ENCODE data around the gene GRAMD2B. TPM values are rescaled to one million over a fixed set of nuclear protein-coding genes. Genes with fewer than 3 reads are reported as not detected.
"Not testable (repeated sequence)": the region's sequence is repeated elsewhere in the genome, so short reads cannot be mapped to it uniquely, and the experiment has no call there.

The GRAMD2B gene
- total RNA-seq, 1 donor: 6.9 TPM

DNA sequence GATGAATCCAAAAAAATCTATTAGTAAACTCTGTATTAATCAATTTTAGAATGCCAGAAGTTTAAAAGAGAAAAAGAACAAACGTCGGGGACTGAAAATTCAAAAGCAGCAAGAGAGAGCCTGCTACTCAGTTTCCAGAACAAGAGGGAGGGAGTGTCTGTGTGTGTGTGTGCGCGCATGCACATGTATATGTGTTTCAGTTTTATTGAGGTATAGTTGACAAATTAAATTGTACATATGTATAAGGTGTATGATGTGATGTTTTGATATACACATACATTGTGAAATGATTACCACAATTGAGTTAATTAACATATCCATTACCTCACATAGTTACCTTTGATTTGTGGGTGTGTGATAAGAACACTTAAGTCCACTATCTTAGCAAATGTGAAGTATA, 27.6 kb upstream of the GRAMD2B start:
- Histone ChIP-seq H3K9me3 (ENCODE audit: low read depth, low read length) (peaks cover 3% of the 10 kb centered on the region), H3K4me1 (ENCODE audit: insufficient read depth, low read length) (no peaks in the 10 kb centered on the region), H3K27me3 (ENCODE audit: insufficient read depth, low read length) (no peaks in the 10 kb centered on the region), H3K4me3 (ENCODE audit: low read length) (no peak overlapping the region)

DNA sequence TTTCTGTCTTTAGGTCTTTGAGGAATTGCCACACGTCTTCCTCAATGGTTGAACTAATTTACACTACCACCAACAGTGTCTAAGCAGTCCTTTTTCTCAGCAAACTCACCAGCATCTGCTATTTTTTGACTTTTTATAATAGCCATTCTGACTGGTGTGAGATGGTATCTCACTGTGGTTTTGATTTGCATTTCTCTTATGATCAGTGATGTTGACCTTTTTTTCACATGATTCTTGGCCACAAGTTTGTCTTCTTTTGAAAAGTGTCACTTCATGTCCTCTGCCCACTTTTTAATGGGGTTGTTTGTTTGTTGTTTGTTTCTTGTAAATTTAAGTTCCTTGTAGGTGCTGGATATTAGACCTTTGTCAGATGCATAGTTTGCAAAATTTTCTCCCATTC, 26.5 kb upstream of the GRAMD2B start:
- peaks cover 14% of the 10 kb centered on the region for H3K9me3 ChIP-seq (ENCODE audit: low read depth, low read length)
- H3K27me3 ChIP-seq (ENCODE audit: insufficient read depth, low read length); H3K4me1 ChIP-seq (ENCODE audit: insufficient read depth, low read length); H3K4me3 ChIP-seq (ENCODE audit: low read length): not testable (repeated sequence)

DNA sequence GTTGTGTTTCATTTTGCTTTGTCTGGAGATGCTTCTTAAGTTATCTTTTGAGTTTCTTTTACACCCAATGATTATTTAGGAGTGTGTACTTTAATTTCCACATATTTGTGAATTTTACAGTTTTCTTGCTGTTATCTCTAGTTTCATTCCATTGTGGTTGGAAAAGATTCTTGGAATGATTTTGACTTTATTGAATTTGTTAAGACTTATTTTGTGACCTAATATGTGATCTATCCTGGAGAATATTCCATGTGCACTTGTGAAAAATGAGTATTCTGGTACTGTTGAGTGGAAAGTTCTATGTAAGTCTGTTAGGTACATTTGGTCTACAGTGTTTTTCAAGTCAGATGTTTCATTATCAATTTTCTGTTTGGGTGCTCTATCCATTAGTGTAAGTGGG, 24.4 kb upstream of the GRAMD2B start:
- Histone ChIP-seq H3K4me1 (ENCODE audit: insufficient read depth, low read length) (no peaks in the 10 kb centered on the region), H3K27me3 (ENCODE audit: insufficient read depth, low read length) (no peaks in the 10 kb centered on the region), H3K9me3 (ENCODE audit: low read depth, low read length) (peaks cover 20% of the 10 kb centered on the region), H3K4me3 (ENCODE audit: low read length) (no peak overlapping the region)

DNA sequence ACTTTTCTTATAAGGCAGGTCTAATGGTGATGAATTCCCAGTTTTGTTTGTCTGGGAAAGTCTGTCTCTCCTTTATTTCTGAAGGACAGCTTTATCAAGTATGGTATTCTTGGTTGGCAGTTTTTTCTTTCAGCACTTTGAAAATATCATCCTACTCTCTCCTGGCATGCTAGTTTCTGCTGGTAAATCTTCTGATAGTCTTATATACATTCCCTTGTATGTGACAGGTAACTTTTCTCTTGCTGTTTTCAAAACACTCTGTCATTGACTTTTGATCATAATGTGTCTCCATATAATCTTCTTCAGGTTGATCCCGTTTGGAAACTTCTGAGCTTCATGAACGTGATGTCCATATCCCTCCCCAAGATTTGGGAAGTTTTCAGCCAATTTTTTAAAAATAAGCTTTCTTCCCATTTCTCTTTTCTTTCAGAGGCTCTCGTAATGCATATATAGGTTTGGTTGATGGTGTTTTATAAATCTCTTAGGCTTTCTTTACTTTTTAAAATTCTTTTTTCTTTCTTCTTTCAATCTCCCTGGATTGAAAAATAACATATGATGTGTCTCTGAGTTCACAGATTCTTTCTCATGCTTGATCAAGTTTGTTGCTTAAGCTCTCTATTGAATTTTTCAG, 22.5 kb upstream of the GRAMD2B start:
- Histone ChIP-seq H3K4me1 (ENCODE audit: insufficient read depth, low read length) (no peaks in the 10 kb centered on the region), H3K27me3 (ENCODE audit: insufficient read depth, low read length) (no peaks in the 10 kb centered on the region), H3K4me3 (ENCODE audit: low read length) (no peak overlapping the region), H3K9me3 (ENCODE audit: low read depth, low read length) (peaks cover 20% of the 10 kb centered on the region)

DNA sequence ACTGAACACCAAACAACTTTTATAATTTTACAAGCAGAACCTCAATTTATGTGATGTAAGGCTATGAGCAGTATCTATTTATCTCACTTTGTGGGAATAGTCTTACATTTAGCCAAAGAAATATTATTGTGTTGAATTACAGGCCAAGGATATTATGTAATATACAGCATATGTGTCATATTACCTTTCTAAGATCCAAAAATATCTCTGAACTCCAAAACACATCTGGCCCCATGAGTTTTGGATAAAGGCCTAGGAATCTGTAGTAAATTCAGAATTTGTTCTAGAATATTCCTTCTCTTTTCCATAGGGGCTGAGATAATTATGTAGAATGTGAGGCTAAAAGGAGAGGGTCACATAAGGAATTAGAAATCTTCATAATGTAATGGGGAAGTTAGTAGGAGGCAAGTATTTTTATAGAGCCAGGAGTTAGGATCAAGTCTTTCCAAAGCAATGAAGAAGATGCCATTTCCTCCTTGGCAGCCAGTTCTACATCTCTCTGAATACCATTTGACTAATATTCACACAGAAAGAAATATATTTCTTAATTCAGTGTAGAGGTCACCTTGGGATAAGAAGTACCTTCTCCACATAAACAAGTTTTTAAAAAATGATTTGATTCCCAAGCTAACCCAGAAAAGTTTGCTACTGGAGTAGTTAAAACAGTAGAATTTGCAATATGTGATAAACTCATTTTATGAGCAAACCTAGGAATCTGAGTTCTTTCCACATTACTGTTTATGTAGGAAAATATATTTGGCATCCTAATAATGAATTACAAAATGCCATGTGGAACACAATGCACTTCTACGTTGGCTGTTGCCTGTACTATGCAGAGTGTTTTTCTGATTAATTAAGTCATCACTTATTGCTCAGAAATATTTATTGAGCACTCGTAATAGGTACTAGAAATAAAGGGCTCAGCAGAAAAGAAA, 20.3 kb upstream of the GRAMD2B start:
- H3K9me3 ChIP-seq (ENCODE audit: low read depth, low read length): peaks cover 20% of the 10 kb centered on the region
- no peak overlapping the region for H3K4me3 ChIP-seq (ENCODE audit: low read length)
- H3K27me3 ChIP-seq (ENCODE audit: insufficient read depth, low read length): no peaks in the 10 kb centered on the region
- H3K4me1 ChIP-seq (ENCODE audit: insufficient read depth, low read length): no peaks in the 10 kb centered on the region

DNA sequence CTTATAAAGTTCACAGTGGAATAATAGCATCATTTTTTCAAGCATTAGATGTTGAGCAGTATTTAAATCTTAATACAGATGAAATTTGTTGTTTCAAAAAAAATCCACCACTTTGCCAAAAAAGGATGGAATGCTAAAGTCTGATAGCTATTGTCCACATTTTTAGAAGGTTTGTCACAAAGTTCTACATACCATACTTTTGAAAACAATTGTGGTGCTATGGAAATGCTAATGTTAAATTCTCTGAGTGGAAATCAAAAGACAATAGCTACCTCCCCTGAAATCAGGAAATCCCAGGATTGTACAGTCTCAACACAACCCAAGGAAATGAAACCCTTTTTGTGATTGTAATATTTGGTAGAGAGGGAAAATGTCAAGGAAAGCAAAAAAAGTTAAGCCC, 19.3 kb upstream of the GRAMD2B start:
- no peak overlapping the region for H3K4me3 ChIP-seq (ENCODE audit: low read length)
- H3K9me3 ChIP-seq (ENCODE audit: low read depth, low read length): peaks cover 20% of the 10 kb centered on the region
- no peaks in the 10 kb centered on the region for H3K27me3 ChIP-seq (ENCODE audit: insufficient read depth, low read length)
- H3K4me1 ChIP-seq (ENCODE audit: insufficient read depth, low read length): no peaks in the 10 kb centered on the region

DNA sequence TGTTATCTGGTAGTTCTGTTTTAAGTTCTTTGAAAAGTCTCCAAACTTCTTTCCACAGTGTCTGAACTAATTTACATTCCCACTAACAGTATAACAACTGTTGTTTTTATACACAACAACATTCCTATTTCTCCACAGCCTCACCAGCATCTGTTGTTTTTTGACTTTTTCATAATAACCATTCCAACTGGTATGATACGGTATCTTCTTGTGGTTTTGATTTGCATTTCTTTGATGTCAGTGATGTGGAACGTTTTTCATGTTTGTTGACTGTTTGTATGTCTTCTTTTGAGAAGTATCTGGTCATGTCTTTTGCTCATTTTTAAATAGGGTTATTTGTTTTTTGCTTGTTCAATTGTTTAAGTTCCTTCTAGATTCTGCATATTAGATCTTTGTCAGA, 12.6 kb upstream of the GRAMD2B start:
- H3K27me3 ChIP-seq (ENCODE audit: insufficient read depth, low read length): peaks cover 5% of the 10 kb centered on the region
- H3K4me3 ChIP-seq (ENCODE audit: low read length): no peak overlapping the region
- no peaks in the 10 kb centered on the region for H3K9me3 ChIP-seq (ENCODE audit: low read depth, low read length)
- no peaks in the 10 kb centered on the region for H3K4me1 ChIP-seq (ENCODE audit: insufficient read depth, low read length)

DNA sequence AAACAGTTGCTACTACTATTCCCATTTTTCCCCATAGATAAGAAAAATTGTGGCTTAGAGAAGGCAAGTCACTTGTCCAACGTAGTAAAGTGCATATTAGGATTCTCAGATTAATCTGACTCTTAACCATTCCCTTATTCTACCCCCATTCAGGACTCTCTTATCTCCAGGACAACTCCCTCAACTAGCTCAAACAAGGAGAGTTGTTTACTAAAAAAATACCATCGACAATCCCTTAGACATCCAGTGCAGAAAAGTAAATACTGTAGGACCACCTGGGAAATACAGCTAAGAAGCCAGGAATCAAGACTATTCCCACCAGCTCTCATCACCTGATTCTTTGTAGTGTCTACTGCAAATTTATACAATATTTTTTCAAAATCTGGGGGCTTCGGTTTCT, 9.4 kb upstream of the GRAMD2B start:
- Histone ChIP-seq H3K27me3 (ENCODE audit: insufficient read depth, low read length) (peaks cover 5% of the 10 kb centered on the region), H3K4me3 (ENCODE audit: low read length) (no peak overlapping the region), H3K4me1 (ENCODE audit: insufficient read depth, low read length) (no peaks in the 10 kb centered on the region), H3K9me3 (ENCODE audit: low read depth, low read length) (no peaks in the 10 kb centered on the region)

DNA sequence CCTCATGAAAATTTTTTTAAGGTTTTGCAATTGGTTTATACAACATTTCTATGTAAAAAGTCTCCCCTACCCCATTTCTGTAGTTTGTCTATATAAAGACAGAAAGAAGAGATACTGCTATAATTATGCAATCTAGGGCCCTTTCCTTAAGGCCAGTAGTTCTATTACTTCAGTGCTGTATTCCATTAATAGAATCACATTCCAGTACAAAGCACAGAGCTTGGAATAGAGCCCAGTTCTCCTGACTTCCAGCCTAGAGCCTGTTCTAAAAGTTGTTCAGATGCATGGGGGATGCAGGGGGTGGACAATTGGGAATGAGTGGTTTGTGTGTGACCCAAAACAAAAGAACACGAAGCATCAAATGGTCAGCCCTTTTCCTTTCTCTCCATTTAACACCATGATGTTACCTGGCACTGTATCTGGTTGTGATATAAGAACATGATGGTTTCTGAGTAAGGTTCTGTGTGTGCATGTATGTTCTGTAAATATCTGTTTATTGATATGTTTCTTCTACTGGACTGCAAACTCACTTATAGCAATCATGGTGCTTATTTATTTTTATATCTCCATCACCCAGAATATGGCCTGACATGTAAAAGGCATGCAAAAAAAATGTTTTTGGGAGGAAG, 8.2 kb upstream of the GRAMD2B start:
- Histone ChIP-seq H3K4me1 (ENCODE audit: insufficient read depth, low read length) (no peaks in the 10 kb centered on the region), H3K9me3 (ENCODE audit: low read depth, low read length) (no peaks in the 10 kb centered on the region), H3K4me3 (ENCODE audit: low read length) (no peak overlapping the region), H3K27me3 (ENCODE audit: insufficient read depth, low read length) (peaks cover 5% of the 10 kb centered on the region)

DNA sequence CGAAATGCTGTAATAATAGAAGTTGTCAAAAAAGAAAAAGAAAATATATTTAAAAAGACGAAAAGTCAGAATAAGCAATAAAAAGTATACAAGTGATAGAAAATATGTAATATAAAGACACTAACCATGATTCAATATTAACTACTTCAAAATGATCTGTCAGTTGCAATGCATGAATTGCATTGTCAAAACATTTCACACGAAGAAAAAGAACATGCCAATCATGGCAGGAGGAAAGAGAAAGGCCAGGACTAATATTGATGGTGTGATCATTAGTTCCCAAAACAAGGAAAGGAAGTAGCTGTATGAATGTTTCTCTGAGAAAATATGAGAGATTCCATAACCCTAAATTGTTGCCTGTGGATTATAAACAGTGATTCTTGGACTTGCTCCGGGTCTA, 7.4 kb upstream of the GRAMD2B start:
- Histone ChIP-seq H3K4me3 (ENCODE audit: low read length) (no peak overlapping the region), H3K4me1 (ENCODE audit: insufficient read depth, low read length) (no peaks in the 10 kb centered on the region), H3K9me3 (ENCODE audit: low read depth, low read length) (no peaks in the 10 kb centered on the region), H3K27me3 (ENCODE audit: insufficient read depth, low read length) (peaks cover 5% of the 10 kb centered on the region)

DNA sequence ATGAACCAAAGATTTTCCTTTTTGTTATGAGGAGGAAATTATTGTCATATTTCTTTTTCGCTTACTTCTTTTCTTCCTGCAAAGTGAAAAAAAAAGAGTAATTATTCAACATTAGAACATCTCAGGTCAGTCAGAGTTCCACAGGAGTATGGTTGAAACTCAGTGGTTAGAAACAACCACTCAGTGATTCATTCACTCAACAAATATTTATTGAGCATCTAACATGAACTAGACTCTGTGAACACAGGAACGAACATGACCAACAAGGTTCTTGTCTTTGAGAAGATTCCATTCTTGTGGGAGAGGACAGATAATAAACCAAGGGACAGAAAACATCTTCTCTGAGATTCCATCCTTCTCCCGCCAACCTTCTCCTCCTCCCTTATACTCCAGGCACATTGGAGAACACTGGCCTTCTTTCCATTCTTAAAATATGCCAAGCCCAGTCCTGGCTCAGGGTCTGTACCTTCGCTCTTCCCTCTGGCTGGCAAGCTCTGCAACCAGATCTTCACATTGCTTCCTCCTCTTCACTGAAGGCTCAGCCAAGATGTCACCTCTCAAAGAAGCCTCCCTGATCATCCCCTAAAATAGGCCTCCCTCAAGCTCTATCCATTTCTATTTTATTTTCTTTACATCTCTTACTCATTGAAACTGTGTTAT, 6.8 kb upstream of the GRAMD2B start:
- H3K4me1 ChIP-seq (ENCODE audit: insufficient read depth, low read length): no peaks in the 10 kb centered on the region
- no peaks in the 10 kb centered on the region for H3K9me3 ChIP-seq (ENCODE audit: low read depth, low read length)
- no peak overlapping the region for H3K4me3 ChIP-seq (ENCODE audit: low read length)
- H3K27me3 ChIP-seq (ENCODE audit: insufficient read depth, low read length): peaks cover 5% of the 10 kb centered on the region

DNA sequence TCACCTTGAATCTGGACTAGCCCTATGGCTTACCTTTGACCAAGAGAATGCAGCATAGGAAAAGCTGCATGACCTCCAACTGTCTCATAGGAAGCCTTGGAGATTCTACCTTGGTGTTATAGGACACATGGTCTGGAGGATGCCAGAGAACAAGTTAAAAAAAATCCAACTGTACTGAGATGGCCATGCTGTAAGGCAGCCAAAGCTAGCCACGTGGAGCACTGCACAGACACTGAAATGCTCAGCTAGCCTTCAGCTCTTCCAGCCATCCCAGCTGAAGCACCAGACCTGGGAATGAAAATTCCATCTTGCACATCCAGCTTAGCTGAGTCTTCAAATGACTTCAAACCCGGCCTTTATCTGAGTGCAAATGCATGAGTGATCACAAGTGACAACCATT, 6.0 kb upstream of the GRAMD2B start:
- no peaks in the 10 kb centered on the region for H3K4me1 ChIP-seq (ENCODE audit: insufficient read depth, low read length)
- no peaks in the 10 kb centered on the region for H3K9me3 ChIP-seq (ENCODE audit: low read depth, low read length)
- no peak overlapping the region for H3K4me3 ChIP-seq (ENCODE audit: low read length)
- peaks cover 3% of the 10 kb centered on the region for H3K27me3 ChIP-seq (ENCODE audit: insufficient read depth, low read length)

DNA sequence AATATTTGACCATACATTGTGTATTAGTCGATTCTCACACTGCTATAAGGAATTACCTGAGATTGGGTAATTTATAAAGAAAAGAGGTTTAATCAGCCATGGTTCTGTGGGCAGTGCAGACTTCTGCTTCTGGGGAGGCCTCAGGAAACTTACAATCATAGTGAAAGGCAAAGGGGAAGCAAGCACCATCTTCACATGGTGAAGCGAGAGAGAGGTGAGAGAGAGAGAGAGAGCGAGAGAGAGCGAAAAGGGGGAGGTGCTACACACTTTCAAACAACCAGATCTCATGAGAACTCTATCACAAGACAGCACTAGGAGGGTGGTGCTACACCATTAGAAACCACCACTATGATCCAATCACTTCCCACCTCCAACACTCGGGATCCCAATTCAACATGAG, 4.1 kb upstream of the GRAMD2B start:
- H3K9me3 ChIP-seq (ENCODE audit: low read depth, low read length): no peaks in the 10 kb centered on the region
- no peaks in the 10 kb centered on the region for H3K27me3 ChIP-seq (ENCODE audit: insufficient read depth, low read length)
- H3K4me1 ChIP-seq (ENCODE audit: insufficient read depth, low read length): peaks cover 11% of the 10 kb centered on the region
- H3K4me3 ChIP-seq (ENCODE audit: low read length): no peak overlapping the region

DNA sequence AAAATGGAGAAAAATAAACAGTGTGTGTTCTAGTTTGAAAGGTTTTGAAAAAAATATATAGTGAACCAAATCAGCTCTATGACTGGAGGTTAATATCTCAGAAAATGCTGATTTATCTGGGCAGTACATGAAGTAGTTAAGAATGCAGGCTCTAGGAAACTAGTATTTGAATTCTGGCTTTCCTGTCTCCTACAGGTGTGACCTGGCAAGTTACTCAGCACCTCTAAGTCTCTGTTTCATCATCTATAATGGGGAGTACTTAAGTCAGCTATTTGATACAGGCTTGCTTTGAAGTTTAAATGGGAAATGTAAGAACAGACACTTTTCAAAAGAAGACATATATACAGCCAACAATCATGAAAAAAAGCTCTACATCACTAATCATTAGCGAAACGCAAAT, 5.2 kb downstream of the GRAMD2B start:
- Histone ChIP-seq H3K27me3 (ENCODE audit: insufficient read depth, low read length) (no peaks in the 10 kb centered on the region), H3K9me3 (ENCODE audit: low read depth, low read length) (no peaks in the 10 kb centered on the region), H3K4me3 (ENCODE audit: low read length) (no peak overlapping the region), H3K4me1 (ENCODE audit: insufficient read depth, low read length) (peaks cover 15% of the 10 kb centered on the region)

DNA sequence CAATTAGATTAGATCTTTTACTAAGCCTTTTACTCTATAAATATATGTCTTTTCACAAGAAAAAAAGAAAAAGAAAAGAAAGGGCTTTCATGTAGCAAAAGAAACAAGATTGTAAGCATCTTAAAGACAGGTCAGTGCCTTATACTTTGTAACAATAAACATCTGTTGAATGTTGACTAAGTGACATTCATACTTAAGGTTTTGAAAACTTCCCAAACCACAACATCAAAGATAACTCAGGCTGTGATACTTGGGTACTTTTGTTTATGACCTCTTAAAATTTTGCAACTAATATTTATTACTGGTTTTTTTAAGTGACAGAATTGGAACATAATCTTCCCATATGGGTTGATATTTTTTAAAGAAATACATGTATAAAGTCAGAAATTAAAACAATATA, 7.4 kb downstream of the GRAMD2B start:
- H3K4me1 ChIP-seq (ENCODE audit: insufficient read depth, low read length): no peaks in the 10 kb centered on the region
- no peaks in the 10 kb centered on the region for H3K27me3 ChIP-seq (ENCODE audit: insufficient read depth, low read length)
- H3K4me3 ChIP-seq (ENCODE audit: low read length): no peak overlapping the region
- H3K9me3 ChIP-seq (ENCODE audit: low read depth, low read length): no peaks in the 10 kb centered on the region
